ENCODE results near the gene CDK15.

CDK15 gene

DNA sequence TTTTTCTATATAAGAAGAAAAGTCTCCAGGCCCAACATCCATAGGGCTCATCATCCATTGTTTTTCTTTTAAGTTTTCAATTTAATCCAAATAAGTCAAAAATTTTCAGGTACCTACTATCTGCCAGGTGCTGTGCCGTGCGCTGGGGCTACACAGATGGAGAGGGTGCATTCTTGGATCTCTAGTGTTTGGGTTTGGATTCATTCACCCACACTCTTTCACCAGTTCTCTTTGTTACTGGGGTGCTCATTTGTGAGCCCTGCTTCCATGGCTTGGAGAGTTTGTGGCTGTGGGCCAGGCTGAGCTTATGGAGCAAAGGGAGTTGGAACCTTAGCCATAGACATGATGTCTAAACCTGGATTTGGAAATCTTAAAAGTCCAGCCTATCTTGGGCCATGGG is 51.0 kb downstream of the CDK15 start:
- no peak for DNase-seq (ENCODE audit: low spot score)
- in situ Hi-C loops (cut with MboI; ENCODE audit: low sequenced_read_pairs, unreplicated experiment), result loop anchor here (10.0 kb wide), 1 partner anchor 337 kb away; no protein-coding TSS in a partner anchor
- TF ChIP-seq, protein P1, sequence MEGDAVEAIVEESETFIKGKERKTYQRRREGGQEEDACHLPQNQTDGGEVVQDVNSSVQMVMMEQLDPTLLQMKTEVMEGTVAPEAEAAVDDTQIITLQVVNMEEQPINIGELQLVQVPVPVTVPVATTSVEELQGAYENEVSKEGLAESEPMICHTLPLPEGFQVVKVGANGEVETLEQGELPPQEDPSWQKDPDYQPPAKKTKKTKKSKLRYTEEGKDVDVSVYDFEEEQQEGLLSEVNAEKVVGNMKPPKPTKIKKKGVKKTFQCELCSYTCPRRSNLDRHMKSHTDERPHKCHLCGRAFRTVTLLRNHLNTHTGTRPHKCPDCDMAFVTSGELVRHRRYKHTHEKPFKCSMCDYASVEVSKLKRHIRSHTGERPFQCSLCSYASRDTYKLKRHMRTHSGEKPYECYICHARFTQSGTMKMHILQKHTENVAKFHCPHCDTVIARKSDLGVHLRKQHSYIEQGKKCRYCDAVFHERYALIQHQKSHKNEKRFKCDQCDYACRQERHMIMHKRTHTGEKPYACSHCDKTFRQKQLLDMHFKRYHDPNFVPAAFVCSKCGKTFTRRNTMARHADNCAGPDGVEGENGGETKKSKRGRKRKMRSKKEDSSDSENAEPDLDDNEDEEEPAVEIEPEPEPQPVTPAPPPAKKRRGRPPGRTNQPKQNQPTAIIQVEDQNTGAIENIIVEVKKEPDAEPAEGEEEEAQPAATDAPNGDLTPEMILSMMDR (IDR thresholded peaks at IDR 0.05; ENCODE audit: borderline replicate concordance, control extremely low read depth, extremely low read depth, insufficient read depth, missing control alignments), result no peak

DNA sequence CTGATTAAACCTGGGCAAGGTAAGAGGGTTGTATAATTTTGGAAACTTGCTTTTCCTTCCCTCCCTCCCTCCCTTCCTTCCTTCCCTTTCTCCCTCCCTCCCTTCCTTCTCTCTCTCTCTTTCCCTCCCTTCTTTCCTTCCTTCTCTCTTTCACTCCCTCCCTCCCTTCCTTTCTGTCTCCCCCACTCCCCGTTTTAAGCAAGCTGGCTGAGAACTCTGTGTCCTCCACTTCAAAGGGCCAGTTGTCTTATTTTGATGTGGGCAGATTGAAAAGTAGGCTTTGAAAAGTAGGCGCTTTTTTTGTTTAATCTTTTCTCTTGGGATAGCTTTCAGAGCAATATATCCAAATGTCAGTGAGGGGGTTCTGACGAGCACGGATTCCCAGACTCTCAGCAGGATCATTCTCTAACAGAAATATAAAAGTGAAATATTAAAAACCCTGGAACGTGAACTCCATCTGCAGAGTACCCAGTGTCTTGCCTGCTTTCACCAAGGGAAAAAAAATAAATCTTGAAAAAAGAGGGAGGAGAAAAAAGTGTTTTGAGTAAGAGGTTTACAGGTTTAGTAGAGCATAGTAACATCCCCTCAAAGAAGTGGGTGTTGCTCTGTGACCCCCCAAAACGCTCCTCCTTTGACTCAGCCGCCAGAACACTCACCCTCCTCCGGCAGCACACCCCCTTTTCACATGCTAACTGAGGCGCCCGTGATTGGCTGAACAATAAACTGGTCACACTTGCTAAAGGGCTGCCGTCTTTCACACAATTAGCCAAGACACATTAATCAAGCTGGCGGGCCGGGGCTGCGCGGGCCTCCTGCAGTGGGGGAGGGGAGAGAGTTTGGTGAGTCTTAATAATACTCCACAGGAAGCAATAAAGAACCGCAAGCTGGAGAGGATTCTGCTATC is 52.2 kb downstream of the CDK15 start:
- in situ Hi-C loops (cut with MboI; ENCODE audit: low sequenced_read_pairs, unreplicated experiment), result loop anchor here (10.0 kb wide), 1 partner anchor 336 kb away; no protein-coding TSS in a partner anchor
- TF ChIP-seq, protein P1 (IDR thresholded peaks at IDR 0.05; ENCODE audit: borderline replicate concordance, control extremely low read depth, extremely low read depth, insufficient read depth, missing control alignments), result no peak
- DNase-seq (ENCODE audit: low spot score), result peak; percentile 34

DNA sequence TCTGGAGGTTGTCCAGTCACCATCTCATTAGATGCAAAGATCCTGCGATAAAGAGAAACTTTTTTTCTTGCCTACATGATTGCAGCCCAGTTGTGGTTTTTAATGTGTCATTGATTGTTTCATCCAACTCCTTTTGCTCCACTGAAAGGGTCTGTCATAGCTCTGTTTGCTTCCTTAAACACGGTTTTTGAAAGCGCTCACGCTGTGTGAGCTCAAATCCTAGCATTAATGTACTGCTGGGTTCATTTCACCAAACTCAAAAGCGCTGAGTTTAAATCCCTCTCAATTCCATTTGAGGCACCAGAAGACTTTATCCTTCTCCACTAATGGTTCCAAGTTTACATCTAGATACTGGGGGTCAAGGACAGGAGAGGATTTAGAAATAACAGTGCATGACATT is 53.6 kb downstream of the CDK15 start:
- in situ Hi-C loops (cut with MboI; ENCODE audit: low sequenced_read_pairs, unreplicated experiment), result loop anchor here (10.0 kb wide), 1 partner anchor 335 kb away; no protein-coding TSS in a partner anchor
- no peak for DNase-seq (ENCODE audit: low spot score)
- TF ChIP-seq, protein P1 (IDR thresholded peaks at IDR 0.05; ENCODE audit: borderline replicate concordance, control extremely low read depth, extremely low read depth, insufficient read depth, missing control alignments), result no peak

DNA sequence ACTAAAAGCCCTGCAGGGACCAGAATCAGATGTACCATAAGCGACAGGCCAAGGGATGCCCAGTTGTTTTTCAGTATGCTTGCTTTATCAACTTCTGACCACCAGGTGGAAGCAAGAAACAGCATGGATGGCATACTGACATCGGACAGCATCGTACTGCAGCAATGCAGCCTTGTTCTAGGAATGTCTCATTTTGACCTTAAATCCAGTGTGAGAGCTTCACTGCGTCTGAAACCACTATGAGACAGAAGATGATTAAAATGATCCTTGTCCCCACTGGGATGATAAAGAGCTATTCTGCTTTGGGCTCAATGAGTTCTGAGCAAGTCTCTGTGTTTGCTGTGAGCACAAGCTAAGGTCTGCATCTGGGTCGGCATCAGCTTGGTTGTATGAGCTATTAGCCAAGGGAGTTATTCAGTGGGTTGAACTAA is 54.3 kb downstream of the CDK15 start:
- DNase-seq (ENCODE audit: low spot score), result peak; percentile 70
- in situ Hi-C loops (cut with MboI; ENCODE audit: low sequenced_read_pairs, unreplicated experiment), result no loop called here
- TF ChIP-seq, protein P1 (IDR thresholded peaks at IDR 0.05; ENCODE audit: borderline replicate concordance, control extremely low read depth, extremely low read depth, insufficient read depth, missing control alignments), result peak; percentile 62

DNA sequence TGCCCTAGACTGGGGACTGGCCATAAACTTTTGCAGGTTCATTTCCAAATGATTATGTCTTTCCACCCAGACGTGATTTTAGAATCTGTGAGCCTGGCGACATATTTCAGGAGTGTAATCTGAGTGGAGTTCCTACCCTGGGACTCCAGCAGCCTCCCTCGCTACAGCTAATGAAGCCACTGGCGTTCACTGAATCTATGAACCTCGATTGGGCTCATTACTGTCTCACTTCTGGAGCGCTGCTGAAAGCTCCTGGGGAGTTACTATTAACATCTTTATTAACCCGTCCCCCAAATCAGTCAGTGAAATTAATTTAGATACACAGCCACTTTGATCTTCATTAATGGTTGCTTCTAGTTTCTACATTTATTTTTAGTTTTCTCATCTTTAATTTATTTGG is 56.5 kb downstream of the CDK15 start:
- TF ChIP-seq, protein P1 (IDR thresholded peaks at IDR 0.05; ENCODE audit: borderline replicate concordance, control extremely low read depth, extremely low read depth, insufficient read depth, missing control alignments), result no peak
- no peak for DNase-seq (ENCODE audit: low spot score)
- in situ Hi-C loops (cut with MboI; ENCODE audit: low sequenced_read_pairs, unreplicated experiment), result no loop called here

DNA sequence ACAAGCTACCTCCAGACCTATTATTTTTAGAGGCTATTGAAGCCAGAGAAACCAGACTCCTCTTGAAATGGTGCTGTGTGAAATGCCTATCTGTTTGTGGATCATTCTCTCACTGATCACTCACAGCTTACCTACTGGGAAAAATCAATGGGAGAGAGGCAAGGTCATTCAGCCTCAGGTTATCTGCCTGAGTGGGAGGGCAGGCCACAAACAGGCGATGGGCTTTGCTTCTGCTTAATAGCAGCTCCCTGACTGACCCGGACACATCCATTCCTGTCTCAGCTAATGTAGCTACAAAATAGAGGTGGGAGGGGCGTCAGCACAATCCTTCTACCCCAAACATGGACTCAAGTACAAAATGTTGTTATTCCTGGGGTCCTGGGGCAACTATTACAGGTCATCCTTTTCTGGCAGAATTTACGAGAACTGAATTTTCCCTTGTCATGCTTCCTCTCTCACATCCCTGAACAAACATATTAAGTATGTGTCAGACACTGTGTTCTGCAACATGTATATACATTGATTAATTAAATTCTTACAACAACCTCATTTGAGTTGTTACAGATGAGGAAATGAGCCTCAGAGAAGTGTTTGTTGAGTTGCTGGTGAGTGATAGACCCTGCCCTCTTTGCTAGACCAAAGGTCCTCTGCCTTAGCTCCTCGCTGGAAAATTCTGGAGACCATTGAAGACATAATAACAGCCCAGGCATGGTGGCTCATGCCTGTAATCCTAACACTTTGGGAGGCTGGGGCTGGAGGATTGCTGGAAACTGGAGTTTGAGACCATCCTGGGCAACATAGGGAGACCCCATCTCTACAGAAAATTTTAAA is 60.5 kb downstream of the CDK15 start:
- TF ChIP-seq, protein P1 (IDR thresholded peaks at IDR 0.05; ENCODE audit: borderline replicate concordance, control extremely low read depth, extremely low read depth, insufficient read depth, missing control alignments), result no peak
- in situ Hi-C loops (cut with MboI; ENCODE audit: low sequenced_read_pairs, unreplicated experiment), result no loop called here
- DNase-seq (ENCODE audit: low spot score), result no peak
